GM19099 (cell line): ENCODE data around the gene FSTL1.

Source experiments
- POLR2A ChIP-seq: IDR thresholded peaks from 3 replicates; pipeline ENCODE4 v1.6.1; 2011; ENCODE audit warnings: low read depth; ENCODE audit not compliant: insufficient read length; ENCODE audit errors: extremely low read depth

Gene FSTL1

GRCh38 chr3:120437559-120437958, 13.2 kb downstream of the FSTL1 start:
- TF ChIP-seq POLR2A = no peak

DNA sequence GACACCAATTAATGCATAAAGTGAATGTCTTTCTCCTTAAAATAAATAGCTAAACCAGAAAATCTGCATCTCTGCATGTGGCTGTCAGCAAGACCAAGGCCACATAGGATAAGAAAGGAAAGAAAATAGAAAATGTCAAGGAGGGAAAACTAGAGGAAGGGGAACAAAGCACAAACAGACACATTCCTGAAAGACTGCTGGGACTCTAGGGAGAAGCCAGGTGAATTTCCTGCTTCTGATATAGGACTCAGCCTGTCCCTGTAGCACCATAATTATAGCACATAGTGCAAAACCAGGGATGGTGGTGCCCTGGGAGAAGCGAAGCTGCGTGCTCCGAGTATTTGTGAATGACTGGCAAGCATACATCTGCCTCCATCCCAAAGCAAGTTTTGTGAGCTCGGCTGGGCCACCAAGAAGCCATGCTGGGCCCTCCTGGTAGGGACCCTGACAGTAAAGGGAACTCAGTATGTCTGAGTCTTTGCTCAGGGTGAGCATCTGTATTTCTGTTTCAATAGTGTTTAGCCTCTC, 14.2 kb downstream of the FSTL1 start:
- no peak for TF ChIP-seq POLR2A

DNA sequence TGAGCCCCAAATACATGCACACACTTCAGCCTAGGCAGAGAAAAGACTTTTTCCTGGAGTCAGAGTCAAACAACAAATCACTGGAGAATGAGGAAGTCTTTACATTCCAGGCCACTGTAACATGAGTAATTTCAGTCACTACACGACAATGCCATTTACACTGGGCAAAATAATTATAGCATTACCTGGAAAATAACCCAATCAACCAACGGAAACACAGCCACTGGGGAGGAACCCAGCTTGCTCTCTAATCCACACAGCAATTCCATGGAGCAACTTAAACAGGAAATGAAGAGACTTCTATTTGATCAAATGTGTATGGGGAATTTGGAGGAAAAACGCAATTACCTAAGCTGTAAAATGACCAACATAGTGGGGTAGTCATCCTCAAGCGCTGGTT, 15.2 kb downstream of the FSTL1 start:
- TF ChIP-seq POLR2A = no peak

DNA sequence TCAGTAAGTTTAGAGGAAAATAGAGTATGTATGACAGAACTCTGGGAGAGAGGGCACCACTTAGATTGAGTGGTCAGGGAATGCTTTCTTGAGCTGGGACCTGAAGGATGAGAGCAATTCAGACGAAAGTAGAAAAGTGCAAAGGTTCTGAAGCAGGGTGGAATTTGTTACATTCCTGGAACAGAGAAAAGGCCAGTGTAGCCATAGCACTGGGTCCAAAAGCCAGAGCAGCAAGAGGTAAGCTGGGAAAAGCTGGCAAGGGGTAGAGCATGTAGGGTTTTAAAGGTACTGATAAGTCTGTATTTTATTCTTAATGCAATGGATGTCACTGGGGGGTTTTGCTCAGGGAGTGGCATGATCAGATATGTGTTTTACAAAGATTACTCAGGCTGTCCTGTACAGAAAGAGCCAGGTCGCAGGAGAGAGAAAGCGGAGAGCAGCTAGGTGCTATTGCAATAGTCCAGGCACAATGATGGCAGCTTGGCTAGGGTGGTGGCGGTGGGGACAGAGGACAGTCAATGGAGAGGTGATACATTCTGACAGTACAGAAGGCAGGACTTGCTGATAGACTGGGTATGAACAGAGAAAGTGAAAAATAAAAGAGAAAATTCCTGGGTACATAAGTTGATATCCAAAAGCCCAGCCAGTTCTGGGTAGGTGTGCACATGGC, 17.0 kb downstream of the FSTL1 start:
- TF ChIP-seq POLR2A = no peak

GRCh38 chr3:120432150-120432860, 18.5 kb downstream of the FSTL1 start:
- TF ChIP-seq POLR2A = no peak

- no peak for TF ChIP-seq POLR2A
Observed at GRCh38 chr3:120429921-120430361, 20.9 kb downstream of the FSTL1 start.

DNA sequence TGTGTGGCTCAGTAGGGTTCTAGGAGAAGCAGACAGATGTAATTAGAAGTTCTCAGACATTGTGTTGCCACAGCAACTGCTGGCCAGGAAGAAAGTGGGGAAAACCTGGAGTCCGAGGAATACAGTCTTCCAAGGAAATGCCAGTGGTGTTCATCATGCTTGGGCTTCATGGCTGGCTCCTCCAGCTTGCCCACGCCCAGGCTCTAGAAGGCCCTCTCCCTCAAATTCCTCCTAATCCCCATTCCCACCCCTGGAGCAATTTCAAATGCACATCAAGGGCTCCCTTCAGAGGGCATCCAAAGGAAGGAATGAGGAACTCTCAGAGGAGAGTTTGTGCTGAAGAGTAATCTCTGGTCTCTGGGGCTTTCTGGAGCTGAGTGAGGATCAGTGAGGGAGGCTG, 21.9 kb downstream of the FSTL1 start:
- no peak for TF ChIP-seq POLR2A

GRCh38 chr3:120427201-120427600, 23.6 kb downstream of the FSTL1 start:
- TF ChIP-seq POLR2A = no peak

DNA sequence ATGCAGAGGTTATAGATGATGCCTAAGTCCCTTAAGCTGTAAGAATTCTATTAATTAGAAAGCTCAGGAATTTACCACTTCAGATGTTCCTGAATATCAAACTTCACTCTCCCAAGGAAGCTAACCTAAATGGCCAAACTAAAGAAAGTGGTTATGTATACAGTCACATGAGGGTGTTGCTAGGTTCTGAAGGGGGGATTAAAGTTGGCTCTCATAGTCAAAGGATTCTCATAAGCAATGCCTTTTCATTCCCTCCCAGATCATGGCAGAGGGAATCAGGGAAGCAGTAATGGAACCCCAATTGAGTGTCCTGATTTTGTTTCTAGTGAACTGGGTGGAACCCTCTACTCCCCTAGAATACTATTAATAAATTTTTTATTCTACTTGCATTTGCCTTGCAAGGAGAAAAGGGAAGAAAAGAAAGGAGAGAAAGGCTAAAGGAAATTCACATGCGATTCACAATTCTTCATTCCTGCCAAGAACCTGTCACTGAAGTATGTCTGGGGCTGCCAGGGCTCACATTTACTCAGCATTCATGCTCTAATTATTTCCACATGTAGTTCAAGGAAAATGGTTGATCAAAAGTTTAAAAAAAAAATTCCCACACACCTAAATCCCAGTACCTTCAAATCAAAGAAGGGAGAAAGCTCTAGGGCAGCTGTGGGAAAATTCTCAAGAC, 25.1 kb downstream of the FSTL1 start:
- TF ChIP-seq POLR2A = no peak

- TF ChIP-seq POLR2A = no peak
Observed at GRCh38 chr3:120424976-120425570, 25.7 kb downstream of the FSTL1 start.

GRCh38 chr3:120424506-120424905, 26.3 kb downstream of the FSTL1 start:
- TF ChIP-seq POLR2A = no peak

- TF ChIP-seq POLR2A = no peak
Observed at GRCh38 chr3:120423432-120423831, 27.4 kb downstream of the FSTL1 start.

GRCh38 chr3:120421926-120422325, 28.9 kb downstream of the FSTL1 start:
- no peak for TF ChIP-seq POLR2A

DNA sequence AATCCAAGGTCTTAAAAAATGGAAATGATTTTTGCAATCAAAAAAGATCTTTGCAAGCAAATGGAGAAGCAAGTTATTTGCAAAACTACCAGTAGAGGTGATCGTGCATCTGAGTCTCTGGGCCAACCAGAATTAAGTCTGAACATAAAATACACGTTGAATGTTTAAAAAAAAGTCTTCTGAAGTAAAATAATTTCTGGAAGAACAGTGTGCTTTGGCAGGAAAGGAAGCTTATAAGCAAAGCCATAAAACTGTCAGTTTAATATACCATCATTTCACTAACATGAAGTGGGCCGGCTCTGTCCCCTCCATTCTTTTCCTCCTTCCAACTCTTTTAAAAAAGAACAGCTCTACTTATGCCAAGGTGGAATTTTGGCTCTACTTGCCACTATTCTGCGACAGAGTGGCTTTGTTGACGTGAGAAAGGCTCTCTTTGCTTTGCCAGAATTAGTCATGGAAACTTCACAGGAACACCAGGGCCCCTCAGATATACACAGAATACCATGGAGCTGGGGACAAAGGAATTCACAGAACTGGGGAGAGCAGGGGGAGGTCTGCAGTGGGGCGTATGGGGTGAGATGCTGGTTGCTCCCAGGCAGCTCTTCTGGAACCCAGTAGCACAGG, 29.8 kb downstream of the FSTL1 start:
- TF ChIP-seq POLR2A = no peak

DNA sequence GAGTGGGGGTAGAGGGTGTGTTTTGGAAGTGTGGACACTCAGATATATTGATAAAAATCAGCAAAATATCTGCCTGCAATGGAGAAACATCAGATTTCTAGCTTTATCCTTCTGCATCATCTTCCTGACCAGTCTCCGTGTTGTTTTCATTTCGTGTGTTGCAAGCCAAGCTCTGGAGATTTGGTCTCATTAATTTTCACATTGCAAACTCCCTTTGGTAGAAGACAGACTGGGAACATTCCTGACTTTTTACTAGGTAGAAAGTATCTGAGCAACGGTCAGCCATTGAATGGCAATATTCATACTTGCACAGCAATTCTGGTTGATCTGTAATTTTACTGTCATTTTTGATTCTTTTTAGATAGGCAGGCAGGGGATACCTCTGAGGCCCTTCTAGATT, 30.4 kb downstream of the FSTL1 start:
- no peak for TF ChIP-seq POLR2A

DNA sequence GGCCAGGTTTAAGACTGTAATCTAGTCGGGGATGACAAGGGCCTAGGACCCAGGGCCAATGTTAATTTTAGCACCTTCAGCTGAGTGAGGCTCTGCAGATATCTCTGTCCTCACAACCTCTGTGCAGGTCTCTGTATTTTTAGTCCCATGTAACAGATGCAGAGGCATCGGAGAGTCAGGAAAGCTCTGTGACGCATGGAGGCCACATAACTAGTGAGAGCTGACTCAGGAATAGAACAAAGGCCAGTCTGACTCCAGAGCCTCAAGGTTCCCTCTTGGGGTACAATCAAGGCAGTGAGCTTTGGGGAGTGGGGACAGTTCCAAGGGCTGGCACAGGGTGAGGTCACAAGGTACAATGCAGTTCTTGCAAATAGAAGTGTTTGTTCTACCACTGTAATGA, 31.0 kb downstream of the FSTL1 start:
- no peak for TF ChIP-seq POLR2A
